Measurements from ENCODE around the gene GINS3. TPM values are rescaled to one million over a fixed set of nuclear protein-coding genes. Genes with fewer than 3 reads are reported as not detected.

Gene GINS3
- total RNA-seq, 1 experiment from 2014 or later, result 15.2 TPM

- Mint-ChIP-seq H3K36me3 (ENCODE audit: insufficient read depth, unreplicated experiment) (no peaks in the 10 kb centered on the region), H3K27ac (ENCODE audit: unreplicated experiment) (no peak overlapping the region), H3K9me3 (ENCODE audit: unreplicated experiment) (no peaks in the 10 kb centered on the region), H3K4me1 (ENCODE audit: low read depth, unreplicated experiment) (no peaks in the 10 kb centered on the region), H3K4me3 (ENCODE audit: unreplicated experiment) (no peak overlapping the region), H3K27me3 (ENCODE audit: insufficient read depth, unreplicated experiment) (peaks cover 7% of the 10 kb centered on the region)
- H3K27me3 ChIP-seq (replicated peaks; ENCODE audit: control insufficient read depth, insufficient read depth, low read length), result no peaks in the 10 kb centered on the region
- BruUV-seq (replicated peaks), result no TSS peak
- intact Hi-C loops (cut with micrococcal nuclease; ENCODE audit: unreplicated experiment), result no loop called here
- POLR2A ChIA-PET, result no interaction called here
- H3K36me3 ChIP-seq (ENCODE audit: control insufficient read depth, insufficient read depth, low read length), result no peaks in the 10 kb centered on the region
- no peaks in the 10 kb centered on the region for H3K4me1 ChIP-seq
- CTCF ChIA-PET, result no interaction called here
- no peak overlapping the region for H3K4me3 ChIP-seq (ENCODE audit: low read depth, low read length)
- TF ChIP-seq, protein P1, sequence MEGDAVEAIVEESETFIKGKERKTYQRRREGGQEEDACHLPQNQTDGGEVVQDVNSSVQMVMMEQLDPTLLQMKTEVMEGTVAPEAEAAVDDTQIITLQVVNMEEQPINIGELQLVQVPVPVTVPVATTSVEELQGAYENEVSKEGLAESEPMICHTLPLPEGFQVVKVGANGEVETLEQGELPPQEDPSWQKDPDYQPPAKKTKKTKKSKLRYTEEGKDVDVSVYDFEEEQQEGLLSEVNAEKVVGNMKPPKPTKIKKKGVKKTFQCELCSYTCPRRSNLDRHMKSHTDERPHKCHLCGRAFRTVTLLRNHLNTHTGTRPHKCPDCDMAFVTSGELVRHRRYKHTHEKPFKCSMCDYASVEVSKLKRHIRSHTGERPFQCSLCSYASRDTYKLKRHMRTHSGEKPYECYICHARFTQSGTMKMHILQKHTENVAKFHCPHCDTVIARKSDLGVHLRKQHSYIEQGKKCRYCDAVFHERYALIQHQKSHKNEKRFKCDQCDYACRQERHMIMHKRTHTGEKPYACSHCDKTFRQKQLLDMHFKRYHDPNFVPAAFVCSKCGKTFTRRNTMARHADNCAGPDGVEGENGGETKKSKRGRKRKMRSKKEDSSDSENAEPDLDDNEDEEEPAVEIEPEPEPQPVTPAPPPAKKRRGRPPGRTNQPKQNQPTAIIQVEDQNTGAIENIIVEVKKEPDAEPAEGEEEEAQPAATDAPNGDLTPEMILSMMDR (IDR thresholded peaks at IDR 0.05; ENCODE audit: insufficient read depth in 1 of 2, low read depth in 1 of 2, low read length in 1 of 2, severe bottlenecking in 1 of 2, unreplicated experiment in 1 of 2), result no peak
- H3K9me3 ChIP-seq, result no peaks in the 10 kb centered on the region
- DNase-seq, result peak in 1 of 2 experiments; percentile 12
Measured at GRCh38 chr16:58419241-58419990, 27.1 kb downstream of the GINS3 start.

DNA sequence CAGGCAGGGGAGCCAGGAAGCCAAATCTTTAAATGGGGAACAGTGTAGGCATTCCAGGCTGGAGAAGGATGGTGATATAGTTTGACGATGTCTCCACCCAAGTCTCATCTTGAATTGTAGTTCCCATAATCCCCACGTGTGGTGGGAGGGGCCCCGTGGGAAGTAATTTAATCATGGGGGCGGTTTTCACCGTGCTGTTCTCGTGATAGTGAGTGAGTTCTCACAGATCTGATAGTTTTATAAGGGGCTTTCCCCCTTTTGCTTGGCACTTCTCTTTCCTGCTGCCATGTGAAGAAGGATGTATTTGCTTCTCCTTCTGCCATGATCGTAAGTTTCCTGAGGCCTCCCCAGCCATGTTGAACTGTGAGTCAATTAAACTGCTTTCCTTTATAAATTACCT, 28.8 kb downstream of the GINS3 start:
- TF ChIP-seq, protein P1 (IDR thresholded peaks at IDR 0.05; ENCODE audit: insufficient read depth in 1 of 2, low read depth in 1 of 2, low read length in 1 of 2, severe bottlenecking in 1 of 2, unreplicated experiment in 1 of 2), result no peak
- Mint-ChIP-seq H3K9me3 (ENCODE audit: unreplicated experiment) (no peaks in the 10 kb centered on the region), H3K4me1 (ENCODE audit: low read depth, unreplicated experiment) (no peaks in the 10 kb centered on the region), H3K27ac (ENCODE audit: unreplicated experiment) (no peak overlapping the region), H3K27me3 (ENCODE audit: insufficient read depth, unreplicated experiment) (peaks cover 12% of the 10 kb centered on the region), H3K36me3 (ENCODE audit: insufficient read depth, unreplicated experiment) (no peaks in the 10 kb centered on the region), H3K4me3 (ENCODE audit: unreplicated experiment) (no peak overlapping the region)
- Histone ChIP-seq H3K4me1 (no peaks in the 10 kb centered on the region), H3K27me3 (replicated peaks; ENCODE audit: control insufficient read depth, insufficient read depth, low read length) (no peaks in the 10 kb centered on the region), H3K9me3 (no peaks in the 10 kb centered on the region), H3K36me3 (ENCODE audit: control insufficient read depth, insufficient read depth, low read length) (no peaks in the 10 kb centered on the region), H3K4me3 (ENCODE audit: low read depth, low read length) (no peak overlapping the region)
- POLR2A ChIA-PET, result no interaction called here
- intact Hi-C loops (cut with micrococcal nuclease; ENCODE audit: unreplicated experiment), result no loop called here
- DNase-seq, result no peak
- CTCF ChIA-PET, result no interaction called here
- no TSS peak for BruUV-seq (replicated peaks)

- H3K36me3 ChIP-seq (ENCODE audit: control insufficient read depth, insufficient read depth, low read length), result no peaks in the 10 kb centered on the region
- POLR2A ChIA-PET, result no interaction called here
- Mint-ChIP-seq H3K4me3 (ENCODE audit: unreplicated experiment) (no peak overlapping the region), H3K4me1 (ENCODE audit: low read depth, unreplicated experiment) (no peaks in the 10 kb centered on the region), H3K9me3 (ENCODE audit: unreplicated experiment) (no peaks in the 10 kb centered on the region), H3K27ac (ENCODE audit: unreplicated experiment) (no peak overlapping the region), H3K36me3 (ENCODE audit: insufficient read depth, unreplicated experiment) (no peaks in the 10 kb centered on the region), H3K27me3 (ENCODE audit: insufficient read depth, unreplicated experiment) (peaks cover 13% of the 10 kb centered on the region)
- TF ChIP-seq, protein P1 (IDR thresholded peaks at IDR 0.05; ENCODE audit: insufficient read depth in 1 of 2, low read depth in 1 of 2, low read length in 1 of 2, severe bottlenecking in 1 of 2, unreplicated experiment in 1 of 2), result no peak
- H3K9me3 ChIP-seq, result no peaks in the 10 kb centered on the region
- CTCF ChIA-PET, result no interaction called here
- intact Hi-C loops (cut with micrococcal nuclease; ENCODE audit: unreplicated experiment), result no loop called here
- H3K4me1 ChIP-seq, result no peaks in the 10 kb centered on the region
- H3K27me3 ChIP-seq (replicated peaks; ENCODE audit: control insufficient read depth, insufficient read depth, low read length), result peaks cover 1% of the 10 kb centered on the region; the same call in 1 of the 2 replicates
- H3K4me3 ChIP-seq (ENCODE audit: low read depth, low read length), result no peak overlapping the region
- no peak for DNase-seq
- no TSS peak for BruUV-seq (replicated peaks)
Measured at GRCh38 chr16:58421529-58421928, 29.3 kb downstream of the GINS3 start.
